CD4-positive, alpha-beta T cell (primary cell): ENCODE results near the gene ESR2. TPM values are rescaled to one million over a fixed set of nuclear protein-coding genes. Genes with fewer than 3 reads are reported as not detected.

Source experiments
- ATAC-seq: fragments of 200-7000 bp; cut with Tn5 transposase; one replicate; pipeline ENCODE4 v1.10.0; 2022; ENCODE audit warnings: mild to moderate bottlenecking; ENCODE audit not compliant: poor library complexity
- CTCF ChIA-PET: fragments of 350-600 bp; sonication (Branson Sonifier 250); formaldehyde crosslinking; loops from one replicate; lab custom pipeline; 2021; ENCODE audit warnings: antibody characterized with exemption, inconsistent platforms; lab: Charles Lee
- POLR2A ChIA-PET: fragments of 350-600 bp; sonication (Branson Sonifier 250); formaldehyde crosslinking; loops from one replicate; lab custom pipeline; 2021; ENCODE audit warnings: antibody characterized with exemption, inconsistent platforms; lab: Charles Lee
- DNase-seq, 14 experiments: peaks; one replicate each; pipeline ENCODE4 v3.0.0-alpha.2; 2013 to 2020; ENCODE audit warnings: mixed read lengths in 2 of 14
- H3K27ac ChIP-seq, 2 donors: one replicate each; pipeline versions ENCODE4 v1.5.1 to v1.7.0; 2013; ENCODE audit warnings: low read length in 2 of 2, low read depth in 1 of 2, mild to moderate bottlenecking in 1 of 2
- H3K27me3 ChIP-seq, 2 experiments: 1 replicate in 1 of 2; 2 replicates in 1 of 2; pipeline versions ENCODE4 v1.6.1 to v1.7.0; 2013; ENCODE audit warnings: low read length in 2 of 2, control low read depth in 1 of 2, mild to moderate bottlenecking in 1 of 2, moderate library complexity in 1 of 2; ENCODE audit not compliant: insufficient read depth in 2 of 2, control insufficient read depth in 1 of 2
- H3K36me3 ChIP-seq: one replicate; pipeline ENCODE4 v1.6.1; 2013; ENCODE audit warnings: low read length, control low read depth; ENCODE audit not compliant: insufficient read depth
- H3K4me1 ChIP-seq: one replicate; pipeline ENCODE4 v1.6.1; 2013; ENCODE audit warnings: low read length, control low read depth; ENCODE audit not compliant: insufficient read depth
- H3K4me3 ChIP-seq: one replicate; pipeline ENCODE4 v1.5.1; 2013; ENCODE audit warnings: mild to moderate bottlenecking, low read length, moderate library complexity
- H3K9me3 ChIP-seq, 2 experiments: 1 replicate in 1 of 2; 2 replicates in 1 of 2; pipeline versions ENCODE4 v1.6.1 to v1.7.0; 2013; ENCODE audit warnings: low read length in 2 of 2, mild to moderate bottlenecking in 2 of 2, control low read depth in 1 of 2, moderate library complexity in 1 of 2; ENCODE audit not compliant: control insufficient read depth in 1 of 2, insufficient read depth in 1 of 2
- H3K27ac Mint-ChIP-seq: one replicate; pipeline ENCODE4 v1.8.0; 2020; ENCODE audit warnings: mixed read lengths
- H3K27me3 Mint-ChIP-seq: one replicate; pipeline ENCODE4 v1.8.0; 2021; ENCODE audit warnings: mixed read lengths
- H3K36me3 Mint-ChIP-seq: one replicate; pipeline ENCODE4 v1.8.0; 2021; ENCODE audit warnings: low read depth, mixed read lengths
- H3K4me1 Mint-ChIP-seq: one replicate; pipeline ENCODE4 v1.8.0; 2021; ENCODE audit warnings: low read depth, mixed read lengths
- H3K4me3 Mint-ChIP-seq: one replicate; pipeline ENCODE4 v1.8.0; 2020; ENCODE audit warnings: mild to moderate bottlenecking, mixed read lengths
- H3K9me3 Mint-ChIP-seq: one replicate; pipeline ENCODE4 v1.8.0; 2020; ENCODE audit warnings: mixed read lengths
- CTCF ChIP-seq: fragments of 200-600 bp; IDR thresholded peaks from one replicate; pipeline ENCODE4 v1.8.0; 2022; ENCODE audit warnings: antibody characterized with exemption, mild to moderate bottlenecking
- intact Hi-C, 2 experiments: fragments of 100-400 bp; cut with DNase I in 1 of 2; cut with micrococcal nuclease in 1 of 2; formaldehyde crosslinking; loops; one replicate each; pipeline versions ENCODE4 v1.15.1 to v1.9.0; 2023 to 2025; cut with DNase I, micrococcal nuclease
- total RNA-seq, 174 experiments: library from RNA in 2 of 174; stranded (reverse) in 2 of 174; gene quantifications; one replicate each; pipeline ENCODE4 v1.2.3 and lab custom pipeline; 2021 to 2026

The ESR2 gene
- total RNA-seq, 2 experiments from 2014 or later, result 0.08 TPM; not detected in 1

DNA sequence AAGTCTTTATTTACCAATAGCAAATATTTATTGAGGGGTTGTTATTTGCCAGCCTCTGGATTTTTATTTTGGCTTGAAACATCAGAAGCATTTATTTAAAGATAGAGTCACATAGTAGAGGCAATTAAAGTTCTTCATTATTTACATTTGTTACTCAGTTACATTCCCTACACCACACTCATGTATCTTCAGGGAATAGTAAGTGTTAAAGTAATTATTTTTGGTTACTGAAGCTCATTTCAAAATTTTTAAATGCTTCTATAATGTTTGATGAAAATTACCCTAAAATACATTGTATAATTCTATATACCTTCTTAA is 205.6 kb downstream of the ESR2 start:
- no peak overlapping the region for H3K4me3 Mint-ChIP-seq
- ATAC-seq (no peak), DNase-seq (no peak)
- no peaks in the 10 kb centered on the region for H3K9me3 Mint-ChIP-seq
- no peak overlapping the region for H3K27ac Mint-ChIP-seq
- ChIA-PET CTCF (no interaction called here), POLR2A (no interaction called here)
- no peaks in the 10 kb centered on the region for H3K4me1 Mint-ChIP-seq
- no peaks in the 10 kb centered on the region for H3K27me3 ChIP-seq
- H3K36me3 ChIP-seq, result peaks cover 72% of the 10 kb centered on the region
- no peaks in the 10 kb centered on the region for H3K4me1 ChIP-seq
- H3K4me3 ChIP-seq, result no peak overlapping the region
- no peak overlapping the region for H3K27ac ChIP-seq
- peaks cover 71% of the 10 kb centered on the region for H3K36me3 Mint-ChIP-seq
- no peak for TF ChIP-seq CTCF
- no peaks in the 10 kb centered on the region for H3K9me3 ChIP-seq
- no peaks in the 10 kb centered on the region for H3K27me3 Mint-ChIP-seq
- intact Hi-C loops, result no loop called here

DNA sequence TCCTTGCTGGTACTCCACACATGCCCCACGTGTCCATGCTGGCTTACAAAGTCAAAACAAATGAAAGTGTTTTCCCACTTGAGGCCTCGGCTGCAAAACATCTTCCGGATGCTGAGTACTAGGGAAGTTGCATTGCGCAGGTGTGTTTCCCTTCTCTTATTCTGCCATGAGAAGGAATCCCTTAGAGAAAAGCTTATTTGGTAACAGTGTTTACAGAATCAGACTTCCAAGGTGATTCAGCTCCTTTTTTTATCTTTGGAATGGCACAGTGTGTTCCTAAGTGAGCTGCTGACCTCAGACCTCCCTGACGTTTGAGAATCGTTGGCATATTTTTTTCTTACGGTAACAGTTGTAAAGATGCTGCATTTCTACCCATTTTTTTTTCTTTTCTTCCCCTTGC is 211.3 kb downstream of the ESR2 start:
- Mint-ChIP-seq H3K4me1 (no peaks in the 10 kb centered on the region), H3K9me3 (no peaks in the 10 kb centered on the region), H3K36me3 (peaks cover 76% of the 10 kb centered on the region), H3K4me3 (no peak overlapping the region), H3K27me3 (no peaks in the 10 kb centered on the region), H3K27ac (no peak overlapping the region)
- no peak for ATAC-seq
- intact Hi-C loops, result no loop called here
- Histone ChIP-seq H3K36me3 (peaks cover 72% of the 10 kb centered on the region), H3K9me3 (no peaks in the 10 kb centered on the region), H3K27ac (no peak overlapping the region), H3K4me3 (no peak overlapping the region), H3K27me3 (no peaks in the 10 kb centered on the region), H3K4me1 (no peaks in the 10 kb centered on the region)
- POLR2A ChIA-PET, result no interaction called here
- no peak for TF ChIP-seq CTCF
- DNase-seq, result no peak
- CTCF ChIA-PET, result no interaction called here

DNA sequence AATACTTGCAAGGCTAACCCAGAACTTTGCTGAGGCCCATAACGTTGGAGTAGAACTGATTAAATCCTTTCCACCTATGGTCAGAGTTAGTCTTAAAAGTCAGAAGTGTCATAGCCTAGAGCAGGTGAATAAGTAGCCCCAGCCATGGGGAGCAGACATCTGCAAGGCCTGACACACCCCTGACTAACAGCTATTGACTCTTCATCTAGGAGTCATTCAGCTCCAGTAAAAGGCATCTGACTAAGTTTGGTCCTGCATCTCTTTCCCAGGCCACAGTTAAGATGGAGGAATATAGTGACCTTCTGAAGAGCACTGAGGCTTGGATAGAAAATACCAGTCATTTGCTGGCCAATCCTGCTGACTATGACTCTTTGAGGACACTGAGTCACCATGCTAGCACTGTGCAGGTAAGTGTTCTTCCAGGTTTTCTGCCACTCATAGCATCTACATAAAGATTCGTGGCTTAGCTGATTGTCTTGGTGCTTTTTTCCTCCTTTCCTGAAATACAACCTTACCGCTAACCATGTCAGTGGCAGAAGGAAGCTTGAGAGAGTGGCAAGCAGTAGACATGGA is 212.9 kb downstream of the ESR2 start:
- ChIA-PET POLR2A (no interaction called here), CTCF (no interaction called here)
- Histone ChIP-seq H3K4me3 (no peak overlapping the region), H3K9me3 (no peaks in the 10 kb centered on the region), H3K4me1 (no peaks in the 10 kb centered on the region), H3K27me3 (no peaks in the 10 kb centered on the region), H3K36me3 (peaks cover 73% of the 10 kb centered on the region), H3K27ac (no peak overlapping the region)
- Mint-ChIP-seq H3K36me3 (peaks cover 74% of the 10 kb centered on the region), H3K4me1 (no peaks in the 10 kb centered on the region), H3K27ac (no peak overlapping the region), H3K4me3 (no peak overlapping the region), H3K9me3 (no peaks in the 10 kb centered on the region), H3K27me3 (no peaks in the 10 kb centered on the region)
- no peak for ATAC-seq
- intact Hi-C loops, result no loop called here
- no peak for TF ChIP-seq CTCF
- DNase-seq, result no peak
